ENCODE results near the gene EPS8L3.
"Not testable (repeated sequence)": the region's sequence is repeated elsewhere in the genome, so short reads cannot be mapped to it uniquely, and the experiment has no call there.

EPS8L3 gene, protein sequence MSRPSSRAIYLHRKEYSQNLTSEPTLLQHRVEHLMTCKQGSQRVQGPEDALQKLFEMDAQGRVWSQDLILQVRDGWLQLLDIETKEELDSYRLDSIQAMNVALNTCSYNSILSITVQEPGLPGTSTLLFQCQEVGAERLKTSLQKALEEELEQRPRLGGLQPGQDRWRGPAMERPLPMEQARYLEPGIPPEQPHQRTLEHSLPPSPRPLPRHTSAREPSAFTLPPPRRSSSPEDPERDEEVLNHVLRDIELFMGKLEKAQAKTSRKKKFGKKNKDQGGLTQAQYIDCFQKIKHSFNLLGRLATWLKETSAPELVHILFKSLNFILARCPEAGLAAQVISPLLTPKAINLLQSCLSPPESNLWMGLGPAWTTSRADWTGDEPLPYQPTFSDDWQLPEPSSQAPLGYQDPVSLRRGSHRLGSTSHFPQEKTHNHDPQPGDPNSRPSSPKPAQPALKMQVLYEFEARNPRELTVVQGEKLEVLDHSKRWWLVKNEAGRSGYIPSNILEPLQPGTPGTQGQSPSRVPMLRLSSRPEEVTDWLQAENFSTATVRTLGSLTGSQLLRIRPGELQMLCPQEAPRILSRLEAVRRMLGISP

DNA sequence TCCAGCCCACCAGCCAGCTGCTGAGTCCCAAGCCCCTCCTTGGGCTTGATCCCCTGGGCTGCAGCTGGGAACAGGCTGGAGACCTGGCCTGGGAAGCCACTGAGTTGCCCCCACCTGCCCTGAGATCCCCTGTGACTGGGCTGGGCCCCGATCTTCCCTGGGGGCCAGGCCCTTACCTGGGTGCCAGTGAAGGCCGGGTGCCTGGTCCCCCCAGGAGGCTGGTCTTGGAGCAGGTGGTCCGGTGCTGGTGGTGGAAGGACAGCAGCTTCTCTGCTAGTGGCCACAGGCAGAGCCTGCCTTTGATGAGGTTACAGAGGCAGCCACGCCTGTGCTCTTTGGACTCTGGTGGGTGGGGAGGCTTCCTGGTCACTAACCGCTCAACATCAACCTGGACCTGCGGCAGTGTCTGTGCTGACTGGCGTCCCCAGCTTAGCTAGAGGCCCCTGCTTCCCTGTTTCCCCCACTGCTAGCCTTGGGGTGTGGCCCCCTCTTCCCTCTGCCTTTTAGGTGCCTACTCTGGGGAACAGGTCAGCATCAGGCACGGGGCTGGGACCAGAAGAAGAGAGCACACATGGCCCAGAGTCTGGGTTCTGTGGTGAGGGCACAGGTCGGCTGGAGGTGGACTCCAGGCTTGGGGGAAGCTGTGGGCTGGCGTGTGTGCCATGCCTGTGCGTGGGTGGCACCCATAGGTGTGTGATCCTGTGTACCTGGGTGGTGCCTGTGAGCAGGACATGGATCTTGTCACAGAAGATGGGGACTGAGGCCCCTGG, at the start of gene EPS8L3:
Gene EPS8L3, minus strand, starts transcription at position 278 of the 770 bp plus-strand sequence. CDS start 2,174 bp downstream, outside the sequence.
- DNase-seq (ENCODE audit: low read depth in 2 of 3, low spot score in 1 of 3): no peak

DNA sequence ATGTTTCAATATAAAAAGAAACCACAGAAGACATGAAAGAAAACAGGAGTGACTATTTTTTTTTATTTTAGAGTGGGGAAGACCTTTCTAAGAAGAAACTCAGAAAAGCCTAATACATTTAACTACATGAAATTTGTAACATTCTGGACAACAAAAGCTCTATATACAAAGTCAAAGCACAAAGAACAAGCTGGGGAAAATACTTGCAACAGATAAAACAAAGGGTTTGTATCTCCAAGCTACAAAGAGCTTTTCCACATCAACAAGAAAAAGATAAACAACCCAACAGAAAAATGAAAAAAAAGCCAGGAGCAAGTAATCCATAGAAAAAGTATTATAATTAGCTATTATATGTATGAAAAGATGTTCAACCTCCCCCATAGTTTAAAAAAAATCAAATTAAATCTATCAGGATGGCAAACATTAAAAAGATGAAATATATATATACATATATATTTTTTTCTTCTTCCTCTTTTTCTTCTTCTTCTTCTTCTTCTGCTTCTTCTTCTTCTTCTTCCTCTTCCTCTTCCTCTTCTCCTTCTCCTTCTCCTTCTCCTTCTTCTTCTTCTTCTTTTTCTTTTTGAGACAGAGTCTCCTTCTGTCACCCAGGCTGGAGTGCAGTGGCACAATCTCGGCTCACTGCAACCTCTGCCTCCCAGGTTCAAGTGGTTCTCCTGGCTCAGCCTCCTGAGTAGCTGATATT, 49.1 kb upstream of the EPS8L3 start:
- DNase-seq (ENCODE audit: low read depth in 2 of 3, low spot score in 1 of 3): no peak

DNA sequence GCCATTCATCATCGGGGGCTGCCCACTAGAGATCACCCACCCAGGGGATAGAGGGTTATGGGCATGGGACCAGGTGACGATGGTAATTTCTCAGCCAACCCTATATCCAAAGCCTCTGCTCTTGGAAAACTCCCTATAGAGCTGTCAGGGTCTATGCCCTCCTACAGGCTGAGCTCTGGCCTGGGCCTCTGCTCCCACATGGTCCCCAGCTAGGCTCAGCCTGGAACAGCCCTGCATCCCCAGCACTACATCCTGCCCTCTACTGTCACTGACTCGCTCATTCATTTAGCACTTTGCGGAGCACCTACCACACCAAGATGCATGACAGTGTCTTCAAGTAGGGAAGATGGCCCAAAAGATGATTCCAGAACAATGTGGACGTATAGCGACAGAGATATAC, 45.0 kb upstream of the EPS8L3 start:
- no peak for DNase-seq (ENCODE audit: low read depth in 2 of 3, low spot score in 1 of 3)

DNA sequence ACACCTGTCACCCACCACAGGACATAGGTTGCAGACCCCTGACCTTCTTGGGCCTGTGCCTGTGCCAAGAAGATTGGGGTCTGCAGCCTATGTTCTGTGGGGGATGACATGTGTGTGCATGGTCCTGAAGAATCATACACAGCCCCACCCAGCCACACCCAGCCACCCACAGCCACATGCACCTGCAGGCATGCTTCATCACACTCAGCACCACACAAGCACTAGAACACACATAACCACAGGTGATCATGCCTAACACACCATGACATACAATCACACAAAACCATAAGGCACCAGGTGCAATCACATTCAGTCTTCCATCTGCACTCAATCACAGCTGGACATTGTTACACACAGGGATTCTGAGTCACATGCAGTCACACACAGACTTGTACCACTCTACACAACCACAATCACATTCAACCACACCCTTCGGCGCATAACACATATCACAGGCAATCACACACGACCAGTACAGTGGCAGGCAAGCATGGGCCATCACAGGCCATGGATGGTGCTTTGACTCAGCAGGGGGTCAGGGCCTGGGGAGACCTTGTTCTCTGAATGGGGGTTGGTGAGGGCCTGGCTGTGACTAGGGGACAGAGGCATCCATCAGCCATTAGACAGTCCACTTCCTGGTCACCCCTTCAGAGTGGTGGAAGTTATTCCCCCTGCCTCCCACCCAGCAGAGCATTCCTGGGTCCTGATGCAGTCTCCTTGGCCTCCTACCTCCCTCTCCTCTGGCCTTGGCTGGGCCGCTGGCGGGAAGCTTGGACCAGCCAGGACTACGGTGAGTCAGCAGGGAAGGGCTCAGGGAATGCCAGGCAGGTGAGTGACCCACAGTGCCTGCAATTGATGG, 44.3 kb upstream of the EPS8L3 start:
- no peak for DNase-seq (ENCODE audit: low read depth in 2 of 3, low spot score in 1 of 3)

GRCh38 chr1:109807402-109807801, 43.7 kb upstream of the EPS8L3 start:
- DNase-seq (ENCODE audit: low read depth in 2 of 3, low spot score in 1 of 3): no peak

GRCh38 chr1:109806733-109807400, 43.1 kb upstream of the EPS8L3 start:
- no peak for DNase-seq (ENCODE audit: low read depth in 2 of 3, low spot score in 1 of 3)

DNA sequence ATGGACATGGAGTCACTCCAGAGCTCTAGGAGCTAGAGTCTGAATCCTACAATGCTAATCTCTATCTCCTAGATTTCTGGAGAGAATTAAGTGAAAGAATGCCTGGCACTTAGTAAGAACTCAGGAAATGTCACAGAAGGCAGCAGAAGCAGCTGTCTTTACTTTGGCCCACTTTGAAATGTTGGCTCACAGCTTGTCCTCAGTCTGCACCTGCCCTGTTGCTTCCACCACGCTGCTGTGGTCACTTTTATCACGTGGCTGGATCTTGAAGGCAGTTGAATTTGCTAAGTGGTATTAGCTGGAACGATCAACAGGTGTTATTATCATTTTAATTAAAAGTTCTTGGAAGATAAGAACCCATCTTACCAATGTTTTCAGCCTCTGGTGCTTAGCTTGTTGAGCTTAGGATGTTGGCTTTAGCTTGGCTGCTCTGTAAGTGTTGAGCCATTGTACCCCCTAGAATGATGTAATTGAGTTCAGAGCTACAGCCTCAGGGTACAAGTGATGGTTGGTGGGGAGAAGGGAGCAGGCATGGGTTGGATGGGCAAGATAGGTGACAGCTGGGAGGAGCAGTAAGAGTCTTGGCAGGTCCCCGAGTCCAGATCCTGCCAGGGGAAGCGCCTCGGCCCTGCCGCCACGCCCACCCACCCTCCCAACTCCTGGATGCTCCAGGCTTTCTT, 41.9 kb upstream of the EPS8L3 start:
- DNase-seq (ENCODE audit: low read depth in 2 of 3, low spot score in 1 of 3): no peak

GRCh38 chr1:109804660-109805059, 40.9 kb upstream of the EPS8L3 start:
- no peak for DNase-seq (ENCODE audit: low read depth in 2 of 3, low spot score in 1 of 3)

GRCh38 chr1:109803901-109804331, 40.2 kb upstream of the EPS8L3 start:
- no peak for DNase-seq (ENCODE audit: low read depth in 2 of 3, low spot score in 1 of 3)

DNA sequence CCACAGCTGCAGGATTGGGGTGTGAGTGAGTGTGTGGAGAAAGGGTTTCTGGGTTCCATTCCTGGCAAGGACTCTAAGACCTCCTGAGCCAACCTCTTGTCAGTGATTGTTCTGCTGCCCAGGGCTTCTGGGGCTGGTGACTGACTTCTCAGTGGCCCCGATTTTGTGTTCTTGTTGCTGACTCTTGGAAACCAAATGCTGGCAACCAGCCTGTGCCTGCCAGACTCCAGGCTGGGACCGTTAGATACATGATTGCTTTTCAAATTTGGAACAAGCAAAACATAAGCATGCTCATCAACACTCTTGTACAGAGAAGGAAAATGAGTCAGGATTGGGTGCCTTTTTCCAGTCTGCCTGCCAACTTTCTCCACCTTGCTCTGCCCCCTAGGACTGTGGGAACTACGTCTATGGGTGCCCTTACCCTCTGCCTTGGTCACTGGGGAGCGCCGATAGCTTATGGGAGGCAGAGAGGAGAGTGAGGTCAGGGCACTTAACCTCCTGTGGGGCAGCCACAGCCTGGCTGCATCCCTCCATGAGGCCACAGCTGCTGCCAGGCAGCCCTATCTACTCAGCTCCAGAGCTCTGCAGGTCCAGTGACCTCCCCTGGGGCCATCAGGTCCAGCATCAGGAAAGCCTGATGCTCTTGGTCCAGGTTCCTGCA, 39.3 kb upstream of the EPS8L3 start:
- DNase-seq (ENCODE audit: low read depth in 2 of 3, low spot score in 1 of 3): no peak

DNA sequence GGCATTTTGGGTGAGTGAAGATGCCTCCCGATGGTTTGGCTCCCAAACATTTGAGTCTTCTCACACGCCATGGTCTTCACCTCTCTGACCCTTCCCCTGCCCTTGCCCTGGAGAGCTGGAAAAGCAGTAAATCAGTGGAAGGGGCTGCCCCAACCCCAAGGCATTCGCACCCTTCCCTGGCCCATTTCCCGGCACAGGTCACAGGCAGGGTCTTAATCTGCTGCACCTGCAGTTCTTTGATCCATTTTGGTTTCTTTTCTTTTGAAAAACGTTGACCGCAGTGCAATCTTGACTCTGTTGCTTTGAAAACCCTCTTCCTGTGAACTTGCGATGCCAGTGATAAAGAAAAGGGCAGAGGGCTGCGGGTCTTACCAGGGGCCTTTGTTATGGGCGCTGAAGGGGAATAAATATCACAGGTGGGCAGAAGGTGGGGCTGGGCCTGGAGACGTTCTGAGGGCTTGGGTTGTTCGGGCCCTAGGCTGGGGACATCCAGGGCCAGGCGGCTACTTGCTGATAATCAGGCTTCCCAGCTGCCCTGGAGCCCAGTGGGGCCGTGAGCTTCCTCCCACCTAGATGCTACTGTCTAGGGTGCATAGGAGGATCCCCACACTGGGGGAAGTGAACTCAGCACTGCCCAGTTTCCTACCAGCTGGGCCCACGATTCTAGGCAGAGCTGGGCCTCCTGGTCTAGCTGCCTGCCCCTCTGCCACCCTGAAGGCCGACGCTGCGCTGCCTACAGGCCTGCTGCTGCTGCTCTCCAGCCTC, 38.6 kb upstream of the EPS8L3 start:
- DNase-seq (ENCODE audit: low read depth in 2 of 3, low spot score in 1 of 3): peak; percentile 33 to 52 (median 41)

DNA sequence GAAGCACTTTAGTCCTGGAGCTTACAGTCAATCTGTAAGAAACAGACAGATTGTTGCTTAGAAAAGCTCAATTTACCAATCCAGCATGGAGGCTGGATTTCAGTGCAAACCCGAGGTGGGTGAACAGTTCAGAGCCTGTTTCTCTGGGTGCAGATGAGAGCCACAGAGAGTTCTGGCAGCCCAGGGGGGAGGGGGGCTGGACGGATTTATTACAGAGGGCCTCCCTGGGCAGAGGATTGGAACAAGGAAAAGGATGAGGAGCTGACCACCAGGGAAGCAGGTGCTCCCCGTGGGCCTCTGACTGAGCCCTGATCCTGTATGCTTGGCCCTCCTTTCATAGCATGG, 38.0 kb upstream of the EPS8L3 start:
- DNase-seq (ENCODE audit: low read depth in 2 of 3, low spot score in 1 of 3): no peak

GRCh38 chr1:109800291-109800690, 36.6 kb upstream of the EPS8L3 start:
- DNase-seq (ENCODE audit: low read depth in 2 of 3, low spot score in 1 of 3): no peak

DNA sequence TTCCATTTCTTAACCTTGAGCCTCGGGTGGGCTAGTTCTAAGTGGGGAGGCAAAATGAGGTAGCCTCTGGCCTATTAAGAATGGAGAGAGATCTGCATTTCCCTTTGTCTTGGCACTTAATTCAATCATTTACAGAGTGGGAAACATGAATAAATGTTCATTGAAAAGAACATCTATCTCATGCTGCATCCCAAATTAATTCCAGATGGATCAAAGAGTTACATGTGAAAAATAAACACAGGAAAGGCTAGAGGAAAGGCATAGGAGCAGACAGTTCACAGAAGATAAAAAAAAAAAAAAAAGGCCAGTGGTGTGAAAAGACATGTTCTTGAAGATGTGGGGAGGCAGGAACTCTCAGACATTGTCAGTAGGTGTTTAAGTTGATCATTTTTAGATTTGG, 35.7 kb upstream of the EPS8L3 start:
- no peak for DNase-seq (ENCODE audit: low read depth in 2 of 3, low spot score in 1 of 3)

GRCh38 chr1:109797303-109797595, 33.5 kb upstream of the EPS8L3 start:
- not testable (repeated sequence) for DNase-seq (ENCODE audit: low read depth in 2 of 3, low spot score in 1 of 3)

DNA sequence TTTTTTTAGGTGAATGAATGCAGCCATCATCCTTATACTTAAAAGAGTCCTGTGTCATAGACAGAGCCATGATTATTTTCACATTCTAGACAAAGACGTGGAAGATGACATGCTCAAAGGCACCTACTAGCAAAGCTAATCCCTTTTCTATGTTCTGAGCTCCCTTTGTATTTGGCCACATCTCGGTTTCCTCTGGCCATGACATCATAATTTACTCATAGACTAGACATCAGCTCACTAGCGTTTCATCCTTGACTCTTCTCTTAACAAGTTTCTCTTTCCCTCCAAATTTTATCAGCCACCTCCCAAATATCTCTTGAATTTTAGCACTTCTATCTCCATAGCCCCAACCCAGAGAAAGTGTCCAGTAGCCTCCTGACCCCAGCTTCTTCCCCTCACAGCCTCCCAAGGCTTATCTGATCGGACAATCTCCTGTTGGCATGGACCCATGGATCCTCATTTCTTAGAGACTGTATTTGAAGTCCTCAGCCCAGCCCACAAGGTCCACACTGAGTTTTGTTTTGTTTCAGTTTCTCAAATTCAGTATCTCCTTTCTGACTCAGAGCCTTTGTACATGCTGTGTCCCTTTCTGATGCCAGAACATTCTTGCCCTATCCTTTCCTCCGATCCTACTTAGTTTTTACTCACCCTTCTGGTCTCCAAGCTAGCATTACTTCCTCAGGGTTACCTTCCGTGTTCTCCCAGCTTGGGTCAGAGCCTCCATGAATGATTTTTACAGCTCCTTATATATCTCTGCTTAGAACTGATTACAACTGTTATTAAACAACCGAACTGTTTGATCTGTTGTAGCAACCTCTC, 33.0 kb upstream of the EPS8L3 start:
- no peak for DNase-seq (ENCODE audit: low read depth in 2 of 3, low spot score in 1 of 3)

DNA sequence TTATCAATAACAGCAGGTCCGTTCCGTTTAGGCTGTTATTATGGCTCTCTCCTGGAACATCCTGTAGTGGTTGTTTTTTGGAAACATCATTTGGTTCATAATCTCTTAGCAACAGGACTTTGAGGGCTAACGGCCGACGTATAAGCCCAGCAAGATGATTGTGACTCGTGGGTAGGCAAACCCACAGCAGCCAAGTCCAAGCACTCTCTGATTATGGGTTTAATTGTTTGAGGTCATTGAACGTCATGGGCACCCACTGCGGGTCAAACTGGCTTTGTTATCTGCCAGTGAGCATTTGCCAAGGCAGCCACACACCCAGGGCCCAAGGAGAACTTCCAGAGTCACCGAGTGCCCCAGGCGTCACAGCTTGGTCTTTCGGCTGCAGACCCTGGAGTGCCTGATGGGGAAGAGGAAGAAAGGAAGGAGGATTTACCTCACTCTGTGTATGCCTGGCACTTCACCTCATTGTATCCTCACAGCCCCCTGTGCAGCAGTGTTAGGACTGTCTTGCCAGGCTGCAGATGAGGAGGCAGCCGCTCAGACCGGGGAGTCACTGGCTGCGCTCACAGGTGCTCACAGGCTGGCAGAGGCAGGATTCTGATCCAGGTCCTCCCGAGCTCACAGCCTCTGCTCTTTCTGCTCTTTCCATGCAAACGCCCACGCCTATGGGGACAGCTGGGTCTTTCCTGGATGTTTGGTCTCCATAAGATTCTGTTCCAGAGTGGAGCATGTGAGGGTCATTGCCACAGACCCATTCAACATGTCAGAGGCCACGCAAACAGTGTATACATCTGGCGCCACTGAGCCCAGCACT, 30.8 kb upstream of the EPS8L3 start:
- no peak for DNase-seq (ENCODE audit: low read depth in 2 of 3, low spot score in 1 of 3)

Data from stimulated activated CD4-positive, alpha-beta T cell treated with anti-CD3 and anti-CD28 coated beads, Interleukin-12 subunit alpha, Interleukin-12 subunit beta, amount 100 ng/mL, for 48 hours (primary cell).